HFF-Myc (cell line): ENCODE data around the gene APBA2.

Source experiments
- DNase-seq: peaks from one replicate; pipeline ENCODE4 v3.0.0-alpha.2; 2011; ENCODE audit warnings: low read depth; ENCODE audit errors: extremely low read depth
- H3K4me3 ChIP-seq: replicated peaks from 2 replicates; pipeline ENCODE4 v1.5.1; 2011; ENCODE audit warnings: low read depth, mild to moderate bottlenecking, control low read depth, low read length
- TF ChIP-seq, protein P1 (sequence below): IDR thresholded peaks from 2 replicates; pipeline ENCODE4 v1.5.1; 2012; ENCODE audit warnings: mild to moderate bottlenecking, low read depth, low read length, control low read depth; ENCODE audit errors: missing control alignments

APBA2 gene

DNA sequence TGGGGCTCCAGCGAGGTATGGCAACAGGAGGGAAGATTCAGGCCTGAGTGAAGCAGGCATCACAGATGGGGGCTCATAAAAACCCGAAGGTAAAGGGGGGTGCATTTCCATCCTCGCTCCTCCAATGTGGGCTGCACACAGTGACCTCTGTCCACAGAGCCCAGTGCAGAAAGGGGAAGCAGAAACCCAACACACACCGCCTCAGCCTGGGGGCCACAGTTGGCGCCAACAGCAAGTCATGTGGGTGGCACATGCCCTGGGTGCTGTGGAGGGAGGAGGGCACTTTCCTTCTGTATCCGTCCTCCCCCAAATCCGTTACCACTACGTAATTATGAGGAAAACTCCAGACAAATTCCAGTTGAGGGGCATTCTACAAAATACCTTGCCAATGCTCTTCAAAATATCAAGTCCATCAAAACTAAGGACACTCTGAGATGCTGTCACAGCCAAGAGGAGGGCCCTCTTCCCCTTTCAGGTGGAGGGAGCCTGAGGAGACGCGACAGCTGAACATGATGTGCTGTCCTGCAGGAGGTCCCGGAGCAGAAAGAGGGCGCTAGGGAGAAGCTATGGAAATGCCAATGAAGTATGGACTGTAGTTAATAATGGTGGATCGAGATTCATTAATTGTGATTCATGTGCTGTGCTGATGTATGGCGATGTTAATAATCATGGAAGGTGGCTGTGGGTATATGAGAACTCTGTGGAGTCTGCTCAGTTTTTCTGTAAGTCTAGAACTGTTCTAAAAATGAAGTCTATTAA, 16.4 kb downstream of the APBA2 start:
- no peak for DNase-seq
- H3K4me3 ChIP-seq, result no peak overlapping the region
- TF ChIP-seq, protein P1, sequence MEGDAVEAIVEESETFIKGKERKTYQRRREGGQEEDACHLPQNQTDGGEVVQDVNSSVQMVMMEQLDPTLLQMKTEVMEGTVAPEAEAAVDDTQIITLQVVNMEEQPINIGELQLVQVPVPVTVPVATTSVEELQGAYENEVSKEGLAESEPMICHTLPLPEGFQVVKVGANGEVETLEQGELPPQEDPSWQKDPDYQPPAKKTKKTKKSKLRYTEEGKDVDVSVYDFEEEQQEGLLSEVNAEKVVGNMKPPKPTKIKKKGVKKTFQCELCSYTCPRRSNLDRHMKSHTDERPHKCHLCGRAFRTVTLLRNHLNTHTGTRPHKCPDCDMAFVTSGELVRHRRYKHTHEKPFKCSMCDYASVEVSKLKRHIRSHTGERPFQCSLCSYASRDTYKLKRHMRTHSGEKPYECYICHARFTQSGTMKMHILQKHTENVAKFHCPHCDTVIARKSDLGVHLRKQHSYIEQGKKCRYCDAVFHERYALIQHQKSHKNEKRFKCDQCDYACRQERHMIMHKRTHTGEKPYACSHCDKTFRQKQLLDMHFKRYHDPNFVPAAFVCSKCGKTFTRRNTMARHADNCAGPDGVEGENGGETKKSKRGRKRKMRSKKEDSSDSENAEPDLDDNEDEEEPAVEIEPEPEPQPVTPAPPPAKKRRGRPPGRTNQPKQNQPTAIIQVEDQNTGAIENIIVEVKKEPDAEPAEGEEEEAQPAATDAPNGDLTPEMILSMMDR, result peak; percentile 25

DNA sequence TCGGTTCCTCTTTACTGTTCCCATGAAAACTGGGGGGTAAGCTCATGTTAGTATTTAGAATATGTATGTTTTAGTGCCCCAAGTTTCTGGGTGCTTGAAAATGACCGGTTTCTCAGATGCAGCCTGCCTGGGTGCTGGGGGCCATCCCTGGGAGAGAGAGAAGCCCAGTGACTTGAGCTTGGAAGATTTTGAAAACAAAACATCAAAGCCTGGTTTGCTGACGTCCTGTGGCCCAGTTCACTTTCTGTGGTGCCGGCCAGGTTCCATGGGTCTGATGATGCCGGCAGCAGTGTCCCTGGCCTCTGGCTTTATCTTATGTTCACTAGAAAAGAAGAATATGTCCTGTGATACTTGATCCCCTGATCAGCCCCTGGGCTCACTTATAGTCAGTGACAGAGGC, 17.1 kb downstream of the APBA2 start:
- DNase-seq, result no peak
- H3K4me3 ChIP-seq, result no peak overlapping the region
- TF ChIP-seq, protein P1, result no peak

DNA sequence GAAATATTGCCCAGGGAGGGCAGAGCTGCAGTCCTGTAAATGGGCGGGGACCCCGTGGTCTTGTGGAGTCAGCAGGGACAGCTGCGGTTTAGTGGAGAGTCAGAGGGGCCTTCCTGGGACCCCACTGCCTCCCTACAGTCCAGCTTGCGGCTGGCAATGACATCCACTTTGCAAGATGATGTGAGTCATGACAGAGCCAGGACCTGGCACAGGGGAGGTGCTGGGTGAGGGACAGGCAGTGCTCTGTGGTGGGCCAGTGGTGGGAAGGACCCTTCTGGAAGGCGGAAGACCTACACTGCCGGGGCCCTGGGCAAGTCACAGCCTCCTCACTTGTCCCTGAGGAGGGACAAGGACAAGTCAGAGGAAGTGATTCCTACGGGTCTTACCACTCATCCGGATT, 17.8 kb downstream of the APBA2 start:
- no peak overlapping the region for H3K4me3 ChIP-seq
- no peak for DNase-seq
- TF ChIP-seq, protein P1, result no peak

DNA sequence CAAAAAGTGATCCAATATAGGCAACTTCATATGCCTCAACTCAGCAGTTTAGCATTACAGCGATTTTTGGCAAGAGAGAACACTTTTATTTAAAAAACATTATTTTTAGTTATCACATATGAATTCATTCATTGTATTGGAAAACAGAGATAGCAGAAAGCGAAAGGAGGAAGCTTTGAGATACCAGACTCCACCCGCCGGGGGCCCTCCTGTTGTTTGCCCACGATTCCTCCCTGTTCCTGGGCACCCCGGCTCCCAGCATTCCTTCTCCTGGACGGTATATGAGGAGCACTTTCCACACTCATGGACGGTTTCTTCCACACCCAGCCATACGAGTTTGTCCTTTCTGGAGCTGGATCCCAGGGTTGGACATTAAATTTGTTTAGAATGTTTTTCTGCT, 18.2 kb downstream of the APBA2 start:
- DNase-seq, result no peak
- H3K4me3 ChIP-seq, result no peak overlapping the region
- TF ChIP-seq, protein P1, result no peak

DNA sequence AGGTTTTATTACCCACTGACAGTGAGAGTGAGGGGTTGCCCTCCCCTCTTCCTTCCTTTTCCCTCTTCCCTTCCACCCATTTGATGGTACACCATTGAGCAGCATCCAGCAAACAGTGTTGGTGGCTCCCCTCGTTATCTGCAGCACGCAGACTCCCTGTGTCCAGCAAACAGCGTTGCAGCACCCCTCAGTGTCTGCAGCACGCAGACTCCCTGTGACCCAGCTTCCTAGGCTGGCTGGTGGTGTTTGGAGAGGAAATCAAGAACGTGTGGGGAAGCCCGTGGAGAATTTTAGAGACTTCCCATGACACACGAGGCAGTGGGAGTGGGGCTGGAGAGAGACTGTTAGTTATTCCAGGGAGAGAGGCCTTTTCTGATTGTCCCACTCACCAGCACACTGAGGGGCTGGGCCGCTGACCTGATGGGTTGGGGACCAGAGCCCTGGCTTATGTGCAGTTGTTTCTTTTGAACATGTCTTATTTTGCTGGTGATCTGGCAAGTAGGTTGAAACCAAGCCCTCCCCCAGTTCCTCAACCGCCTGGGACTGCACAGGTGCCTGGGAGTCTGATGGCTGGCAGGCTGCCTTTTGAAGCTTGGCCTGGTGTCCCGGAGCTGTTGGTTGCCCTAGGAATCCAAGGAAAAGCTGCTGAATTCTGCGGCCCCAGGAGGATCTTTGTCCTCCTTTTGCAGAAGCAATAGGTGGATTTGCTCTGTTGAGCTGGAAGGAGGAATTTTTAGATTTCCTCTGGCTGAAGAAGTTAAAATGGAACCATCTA, 19.0 kb downstream of the APBA2 start:
- TF ChIP-seq, protein P1, result no peak
- no peak overlapping the region for H3K4me3 ChIP-seq
- no peak for DNase-seq

DNA sequence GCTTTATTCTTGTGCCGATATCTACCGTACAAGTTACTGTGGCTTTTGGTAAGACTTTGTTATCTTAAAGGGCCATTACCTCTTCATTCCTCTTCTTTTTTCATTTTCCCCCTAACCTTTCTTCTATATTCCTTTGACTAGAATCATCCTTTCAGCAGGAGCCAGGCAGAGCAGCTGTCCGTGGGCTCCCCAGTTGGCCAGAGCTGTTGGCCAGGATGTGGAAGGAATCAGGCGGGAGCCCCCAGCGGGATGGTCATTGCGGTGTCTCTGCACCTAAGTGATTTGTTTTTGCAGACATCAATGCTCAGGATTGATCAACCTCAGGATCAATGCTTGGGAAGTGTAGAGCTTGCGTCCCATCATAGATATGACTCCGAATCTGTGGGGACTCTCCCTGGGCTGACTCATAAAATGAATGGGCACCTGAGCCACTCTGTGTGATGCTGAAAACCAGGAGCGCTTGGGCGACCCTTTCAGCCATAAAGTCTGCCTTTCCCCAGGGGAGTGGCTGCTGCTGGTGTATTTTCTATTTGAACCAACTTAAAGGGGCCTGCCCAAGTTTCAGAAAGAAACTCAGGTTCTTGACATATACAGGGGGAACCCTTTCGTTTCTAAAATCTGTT, 21.7 kb downstream of the APBA2 start:
- no peak for DNase-seq
- H3K4me3 ChIP-seq, result no peak overlapping the region
- TF ChIP-seq, protein P1, result no peak
